SK-N-SH treated with all-trans-retinoic acid at 6 μM for 48 hours (cell line): ENCODE measurements around the gene OTOG.

Experiments used
- ATAC-seq: fragments of 200-7000 bp; cut with Tn5 transposase; 3 replicates; pipeline ENCODE4 v1.9.1; 2020; ENCODE audit warnings: mild to moderate bottlenecking, moderate library complexity
- ARNTL ChIP-seq: fragments of 450-650 bp; formaldehyde crosslinking; IDR thresholded peaks from 2 replicates; pipeline ENCODE4 v1.5.0; 2020; ENCODE audit warnings: low read depth, mild to moderate bottlenecking, moderate library complexity, borderline replicate concordance
- BACH2 ChIP-seq: fragments of 250-450 bp; sonication (Bioruptor Pico); IDR thresholded peaks from 2 replicates; pipeline ENCODE4 v1.9.0; 2021; ENCODE audit warnings: mild to moderate bottlenecking, borderline replicate concordance
- CSDC2 ChIP-seq: fragments of 250-450 bp; sonication (Bioruptor Pico); IDR thresholded peaks from 2 replicates; pipeline ENCODE4 v1.5.0; 2020; ENCODE audit warnings: mild to moderate bottlenecking, moderate library complexity
- ESRRG ChIP-seq: fragments of 250-450 bp; sonication (Bioruptor Pico); IDR thresholded peaks from 2 replicates; pipeline ENCODE4 v1.6.1; 2021; ENCODE audit warnings: mild to moderate bottlenecking
- GLIS3 ChIP-seq: fragments of 250-450 bp; sonication (Bioruptor Pico); IDR thresholded peaks from 2 replicates; pipeline ENCODE4 v1.5.0; 2020; ENCODE audit warnings: mild to moderate bottlenecking, moderate library complexity
- ISL1 ChIP-seq: fragments of 250-450 bp; sonication (Bioruptor Pico); IDR thresholded peaks from 2 replicates; pipeline ENCODE4 v2.1.2; 2022; ENCODE audit warnings: mild to moderate bottlenecking, moderate library complexity
- OSR1 ChIP-seq: fragments of 250-450 bp; sonication (Bioruptor Pico); IDR thresholded peaks from 2 replicates; pipeline ENCODE4 v1.8.0; 2022; ENCODE audit warnings: moderate library complexity, mild to moderate bottlenecking, inconsistent platforms
- PPARA ChIP-seq: fragments of 250-450 bp; sonication (Bioruptor Pico); IDR thresholded peaks from 2 replicates; pipeline ENCODE4 v1.5.0; 2020; ENCODE audit warnings: mild to moderate bottlenecking, borderline replicate concordance
- RARB ChIP-seq: fragments of 250-450 bp; sonication (Bioruptor Pico); IDR thresholded peaks from 2 replicates; pipeline ENCODE4 v1.8.0; 2021; ENCODE audit warnings: mild to moderate bottlenecking, moderate library complexity
- SNAI2 ChIP-seq: fragments of 250-450 bp; sonication (Bioruptor Pico); IDR thresholded peaks from 2 replicates; pipeline ENCODE4 v1.5.0; 2020; ENCODE audit warnings: mild to moderate bottlenecking, moderate library complexity
- TCF4 ChIP-seq: fragments of 250-450 bp; sonication (Bioruptor Pico); IDR thresholded peaks from 2 replicates; pipeline ENCODE4 v1.8.0; 2021; ENCODE audit warnings: mild to moderate bottlenecking, moderate library complexity, borderline replicate concordance
- ZC3H10 ChIP-seq: fragments of 250-450 bp; sonication (Bioruptor Pico); IDR thresholded peaks from 2 replicates; pipeline ENCODE4 v1.5.1; 2021; ENCODE audit warnings: mild to moderate bottlenecking, moderate library complexity
- ZFP3 ChIP-seq: fragments of 250-450 bp; sonication (Bioruptor Pico); IDR thresholded peaks from 2 replicates; pipeline ENCODE4 v1.5.0; 2020; ENCODE audit warnings: mild to moderate bottlenecking, moderate library complexity
- ZFP30 ChIP-seq: fragments of 450-650 bp; formaldehyde crosslinking; IDR thresholded peaks from 2 replicates; pipeline ENCODE4 v1.5.0; 2022; ENCODE audit warnings: mild to moderate bottlenecking, moderate library complexity
- ZNF565 ChIP-seq: fragments of 450-650 bp; formaldehyde crosslinking; conservative IDR thresholded peaks from 2 replicates; pipeline ENCODE4 v1.5.0; 2020; ENCODE audit warnings: low read depth, mild to moderate bottlenecking, moderate library complexity
- ZNF70 ChIP-seq: fragments of 450-650 bp; formaldehyde crosslinking; IDR thresholded peaks from 2 replicates; pipeline ENCODE4 v1.5.0; 2020; ENCODE audit warnings: mild to moderate bottlenecking, moderate library complexity
- ZNF8 ChIP-seq: fragments of 450-650 bp; formaldehyde crosslinking; IDR thresholded peaks from 2 replicates; pipeline ENCODE4 v1.5.0; 2020; ENCODE audit warnings: mild to moderate bottlenecking, moderate library complexity
- TF ChIP-seq, protein P1 (sequence below): fragments of 250-450 bp; sonication (Bioruptor Pico); IDR thresholded peaks from 2 replicates; pipeline ENCODE4 v1.5.1; 2021; ENCODE audit warnings: mild to moderate bottlenecking, moderate library complexity
- TF ChIP-seq, protein P2 (sequence below): fragments of 250-450 bp; sonication (Bioruptor Pico); IDR thresholded peaks from 2 replicates; pipeline ENCODE4 v1.5.1; 2020; ENCODE audit warnings: low read depth, mild to moderate bottlenecking, moderate library complexity
- TF ChIP-seq, protein P3 (sequence below): fragments of 250-450 bp; sonication (Bioruptor Pico); IDR thresholded peaks from 2 replicates; pipeline ENCODE4 v1.8.0; 2020; ENCODE audit warnings: mild to moderate bottlenecking, moderate library complexity, borderline replicate concordance
- TF ChIP-seq, protein P4 (sequence below): fragments of 250-450 bp; sonication (Bioruptor Pico); IDR thresholded peaks from 2 replicates; pipeline ENCODE4 v1.5.0; 2020; ENCODE audit warnings: mild to moderate bottlenecking, moderate library complexity
- TF ChIP-seq, protein P5 (sequence below): fragments of 250-450 bp; sonication (Bioruptor Pico); IDR thresholded peaks from 2 replicates; pipeline ENCODE4 v1.8.0; 2021; ENCODE audit warnings: low read depth, mild to moderate bottlenecking, moderate library complexity, borderline replicate concordance

OTOG gene

DNA sequence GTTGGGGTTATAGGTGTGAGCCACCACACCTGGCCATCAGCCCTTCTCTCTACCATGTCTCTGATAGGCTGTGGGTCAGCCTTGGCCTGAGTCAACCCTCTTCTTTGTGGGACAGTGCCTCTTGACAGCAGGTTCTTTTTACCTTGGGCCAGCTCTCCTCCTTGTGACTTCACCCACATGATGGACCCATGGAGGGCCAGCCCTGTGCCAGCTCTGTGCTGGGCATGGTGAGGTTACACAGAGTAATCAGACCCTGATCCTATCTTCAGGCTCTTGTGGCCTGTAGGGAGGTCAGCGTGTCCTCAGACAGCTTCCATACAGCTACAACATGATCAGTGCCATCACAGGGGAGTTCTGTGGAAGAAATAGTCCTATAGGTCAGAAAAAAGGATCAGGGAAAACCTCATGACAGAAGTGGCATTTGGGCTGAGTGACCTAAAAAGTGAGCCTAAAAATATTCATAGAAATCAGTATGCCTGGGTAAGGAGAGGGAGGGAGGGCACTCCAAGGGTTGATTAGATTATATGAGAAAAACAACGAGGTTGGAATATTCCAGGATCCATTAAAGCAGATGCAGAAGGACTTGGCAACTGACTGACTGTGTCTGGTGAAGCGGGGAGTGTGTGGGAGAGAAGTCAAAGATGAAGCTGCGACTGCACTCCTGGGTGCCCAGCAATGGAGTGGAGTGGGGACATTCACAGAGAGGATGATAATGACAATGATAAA, 17.1 kb downstream of the OTOG start:
- ATAC-seq, result peak; percentile 51; the same call in 2 of the 3 replicates
- TF ChIP-seq ZNF8 (CRISPR knock-in tag) (no peak), PPARA (CRISPR knock-in tag) (no peak), ZNF565 (CRISPR knock-in tag) (no peak), ISL1 (CRISPR knock-in tag) (no peak), ESRRG (CRISPR knock-in tag) (no peak)
- TF ChIP-seq, all 23 proteins: peak for 0

DNA sequence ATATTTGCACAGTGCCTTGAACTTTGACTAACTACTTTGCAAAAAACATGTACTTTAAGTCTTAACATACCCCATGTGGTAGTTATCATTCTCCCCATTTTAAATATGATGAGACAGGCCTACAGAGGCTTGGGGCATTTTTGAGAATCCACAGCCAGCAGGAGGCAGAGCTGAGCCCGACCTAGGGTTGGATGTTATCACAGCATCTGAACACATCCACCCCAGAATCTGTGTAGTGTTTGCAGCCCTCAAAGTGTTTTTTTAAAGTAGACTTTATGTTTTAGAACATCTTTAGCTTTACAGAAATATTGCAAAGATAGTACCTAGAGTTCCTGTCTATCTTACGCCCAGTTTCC, 17.6 kb downstream of the OTOG start:
- TF ChIP-seq ZFP30 (CRISPR knock-in tag) (no peak), OSR1 (CRISPR knock-in tag) (no peak), ESRRG (CRISPR knock-in tag) (no peak), CSDC2 (CRISPR knock-in tag) (no peak), ARNTL (no peak), TCF4 (CRISPR knock-in tag) (no peak), ZNF565 (CRISPR knock-in tag) (no peak), ZNF70 (CRISPR knock-in tag) (no peak), ZNF8 (CRISPR knock-in tag) (no peak), ZC3H10 (CRISPR knock-in tag) (no peak), BACH2 (no peak), GLIS3 (CRISPR knock-in tag) (no peak), ZFP3 (CRISPR knock-in tag) (no peak), PPARA (CRISPR knock-in tag) (no peak), SNAI2 (no peak)
- TF ChIP-seq, protein P1, sequence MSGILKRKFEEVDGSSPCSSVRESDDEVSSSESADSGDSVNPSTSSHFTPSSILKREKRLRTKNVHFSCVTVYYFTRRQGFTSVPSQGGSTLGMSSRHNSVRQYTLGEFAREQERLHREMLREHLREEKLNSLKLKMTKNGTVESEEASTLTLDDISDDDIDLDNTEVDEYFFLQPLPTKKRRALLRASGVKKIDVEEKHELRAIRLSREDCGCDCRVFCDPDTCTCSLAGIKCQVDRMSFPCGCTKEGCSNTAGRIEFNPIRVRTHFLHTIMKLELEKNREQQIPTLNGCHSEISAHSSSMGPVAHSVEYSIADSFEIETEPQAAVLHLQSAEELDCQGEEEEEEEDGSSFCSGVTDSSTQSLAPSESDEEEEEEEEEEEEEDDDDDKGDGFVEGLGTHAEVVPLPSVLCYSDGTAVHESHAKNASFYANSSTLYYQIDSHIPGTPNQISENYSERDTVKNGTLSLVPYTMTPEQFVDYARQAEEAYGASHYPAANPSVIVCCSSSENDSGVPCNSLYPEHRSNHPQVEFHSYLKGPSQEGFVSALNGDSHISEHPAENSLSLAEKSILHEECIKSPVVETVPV (CRISPR knock-in tag), result no peak
- TF ChIP-seq, protein P2, sequence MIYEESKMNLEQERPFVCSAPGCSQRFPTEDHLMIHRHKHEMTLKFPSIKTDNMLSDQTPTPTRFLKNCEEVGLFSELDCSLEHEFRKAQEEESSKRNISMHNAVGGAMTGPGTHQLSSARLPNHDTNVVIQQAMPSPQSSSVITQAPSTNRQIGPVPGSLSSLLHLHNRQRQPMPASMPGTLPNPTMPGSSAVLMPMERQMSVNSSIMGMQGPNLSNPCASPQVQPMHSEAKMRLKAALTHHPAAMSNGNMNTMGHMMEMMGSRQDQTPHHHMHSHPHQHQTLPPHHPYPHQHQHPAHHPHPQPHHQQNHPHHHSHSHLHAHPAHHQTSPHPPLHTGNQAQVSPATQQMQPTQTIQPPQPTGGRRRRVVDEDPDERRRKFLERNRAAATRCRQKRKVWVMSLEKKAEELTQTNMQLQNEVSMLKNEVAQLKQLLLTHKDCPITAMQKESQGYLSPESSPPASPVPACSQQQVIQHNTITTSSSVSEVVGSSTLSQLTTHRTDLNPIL (CRISPR knock-in tag), result no peak
- TF ChIP-seq, protein P3, sequence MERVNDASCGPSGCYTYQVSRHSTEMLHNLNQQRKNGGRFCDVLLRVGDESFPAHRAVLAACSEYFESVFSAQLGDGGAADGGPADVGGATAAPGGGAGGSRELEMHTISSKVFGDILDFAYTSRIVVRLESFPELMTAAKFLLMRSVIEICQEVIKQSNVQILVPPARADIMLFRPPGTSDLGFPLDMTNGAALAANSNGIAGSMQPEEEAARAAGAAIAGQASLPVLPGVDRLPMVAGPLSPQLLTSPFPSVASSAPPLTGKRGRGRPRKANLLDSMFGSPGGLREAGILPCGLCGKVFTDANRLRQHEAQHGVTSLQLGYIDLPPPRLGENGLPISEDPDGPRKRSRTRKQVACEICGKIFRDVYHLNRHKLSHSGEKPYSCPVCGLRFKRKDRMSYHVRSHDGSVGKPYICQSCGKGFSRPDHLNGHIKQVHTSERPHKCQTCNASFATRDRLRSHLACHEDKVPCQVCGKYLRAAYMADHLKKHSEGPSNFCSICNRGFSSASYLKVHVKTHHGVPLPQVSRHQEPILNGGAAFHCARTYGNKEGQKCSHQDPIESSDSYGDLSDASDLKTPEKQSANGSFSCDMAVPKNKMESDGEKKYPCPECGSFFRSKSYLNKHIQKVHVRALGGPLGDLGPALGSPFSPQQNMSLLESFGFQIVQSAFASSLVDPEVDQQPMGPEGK (CRISPR knock-in tag), result no peak
- TF ChIP-seq, protein P4, sequence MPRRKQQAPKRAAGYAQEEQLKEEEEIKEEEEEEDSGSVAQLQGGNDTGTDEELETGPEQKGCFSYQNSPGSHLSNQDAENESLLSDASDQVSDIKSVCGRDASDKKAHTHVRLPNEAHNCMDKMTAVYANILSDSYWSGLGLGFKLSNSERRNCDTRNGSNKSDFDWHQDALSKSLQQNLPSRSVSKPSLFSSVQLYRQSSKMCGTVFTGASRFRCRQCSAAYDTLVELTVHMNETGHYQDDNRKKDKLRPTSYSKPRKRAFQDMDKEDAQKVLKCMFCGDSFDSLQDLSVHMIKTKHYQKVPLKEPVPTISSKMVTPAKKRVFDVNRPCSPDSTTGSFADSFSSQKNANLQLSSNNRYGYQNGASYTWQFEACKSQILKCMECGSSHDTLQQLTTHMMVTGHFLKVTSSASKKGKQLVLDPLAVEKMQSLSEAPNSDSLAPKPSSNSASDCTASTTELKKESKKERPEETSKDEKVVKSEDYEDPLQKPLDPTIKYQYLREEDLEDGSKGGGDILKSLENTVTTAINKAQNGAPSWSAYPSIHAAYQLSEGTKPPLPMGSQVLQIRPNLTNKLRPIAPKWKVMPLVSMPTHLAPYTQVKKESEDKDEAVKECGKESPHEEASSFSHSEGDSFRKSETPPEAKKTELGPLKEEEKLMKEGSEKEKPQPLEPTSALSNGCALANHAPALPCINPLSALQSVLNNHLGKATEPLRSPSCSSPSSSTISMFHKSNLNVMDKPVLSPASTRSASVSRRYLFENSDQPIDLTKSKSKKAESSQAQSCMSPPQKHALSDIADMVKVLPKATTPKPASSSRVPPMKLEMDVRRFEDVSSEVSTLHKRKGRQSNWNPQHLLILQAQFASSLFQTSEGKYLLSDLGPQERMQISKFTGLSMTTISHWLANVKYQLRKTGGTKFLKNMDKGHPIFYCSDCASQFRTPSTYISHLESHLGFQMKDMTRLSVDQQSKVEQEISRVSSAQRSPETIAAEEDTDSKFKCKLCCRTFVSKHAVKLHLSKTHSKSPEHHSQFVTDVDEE (CRISPR knock-in tag), result no peak
- TF ChIP-seq, protein P5, sequence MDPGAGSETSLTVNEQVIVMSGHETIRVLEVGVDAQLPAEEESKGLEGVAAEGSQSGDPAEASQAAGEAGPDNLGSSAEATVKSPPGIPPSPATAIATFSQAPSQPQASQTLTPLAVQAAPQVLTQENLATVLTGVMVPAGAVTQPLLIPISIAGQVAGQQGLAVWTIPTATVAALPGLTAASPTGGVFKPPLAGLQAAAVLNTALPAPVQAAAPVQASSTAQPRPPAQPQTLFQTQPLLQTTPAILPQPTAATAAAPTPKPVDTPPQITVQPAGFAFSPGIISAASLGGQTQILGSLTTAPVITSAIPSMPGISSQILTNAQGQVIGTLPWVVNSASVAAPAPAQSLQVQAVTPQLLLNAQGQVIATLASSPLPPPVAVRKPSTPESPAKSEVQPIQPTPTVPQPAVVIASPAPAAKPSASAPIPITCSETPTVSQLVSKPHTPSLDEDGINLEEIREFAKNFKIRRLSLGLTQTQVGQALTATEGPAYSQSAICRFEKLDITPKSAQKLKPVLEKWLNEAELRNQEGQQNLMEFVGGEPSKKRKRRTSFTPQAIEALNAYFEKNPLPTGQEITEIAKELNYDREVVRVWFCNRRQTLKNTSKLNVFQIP (CRISPR knock-in tag), result no peak
- TF ChIP-seq, all 23 proteins: peak for 0
- ATAC-seq, result peak; percentile 63

DNA sequence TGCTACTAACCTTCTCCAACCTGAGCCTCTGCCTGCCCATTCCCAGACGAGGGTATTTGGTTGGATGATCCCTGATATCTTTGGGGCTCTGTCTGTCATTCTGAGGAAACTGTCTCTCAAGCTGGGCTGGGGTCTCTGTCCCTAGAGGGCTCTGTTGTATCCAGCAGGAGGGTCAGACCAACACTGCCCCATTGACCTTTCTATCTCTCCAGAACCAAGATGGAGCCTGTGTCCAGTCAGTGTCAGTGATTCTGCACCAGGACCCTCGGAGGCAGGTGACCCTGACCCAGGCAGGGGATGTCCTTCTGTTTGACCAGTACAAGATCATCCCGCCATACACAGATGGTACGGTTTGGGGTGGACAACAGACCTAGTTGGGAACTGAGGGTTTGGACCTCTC, 21.9 kb downstream of the OTOG start:
- ATAC-seq, result no peak
- no peak for TF ChIP-seq PPARA (CRISPR knock-in tag)
- no peak for TF ChIP-seq ESRRG (CRISPR knock-in tag)
- TF ChIP-seq GLIS3 (CRISPR knock-in tag), result no peak
- TF ChIP-seq ARNTL, result no peak
- TF ChIP-seq TCF4 (CRISPR knock-in tag), result no peak
- no peak for TF ChIP-seq BACH2
- TF ChIP-seq, protein P1 (CRISPR knock-in tag), result no peak
- TF ChIP-seq ZC3H10 (CRISPR knock-in tag), result no peak
- no peak for TF ChIP-seq ZFP30 (CRISPR knock-in tag)
- no peak for TF ChIP-seq ZNF70 (CRISPR knock-in tag)
- no peak for TF ChIP-seq RARB
- TF ChIP-seq ZNF565 (CRISPR knock-in tag), result no peak
- no peak for TF ChIP-seq ISL1 (CRISPR knock-in tag)
- TF ChIP-seq, protein P4 (CRISPR knock-in tag), result no peak
